Kidney epithelial cell (primary cell): ENCODE results near the gene TWNK. TPM values are rescaled to one million over a fixed set of nuclear protein-coding genes. Genes with fewer than 3 reads are reported as not detected.

Source experiments
- DNase-seq: peaks from one replicate; pipeline ENCODE4 v3.0.0-alpha.2; 2010; ENCODE audit warnings: low read depth
- H3K27me3 ChIP-seq: 2 replicates; pipeline ENCODE4 v1.6.0; 2011; ENCODE audit warnings: low read length; ENCODE audit not compliant: control insufficient read depth, insufficient read depth
- H3K36me3 ChIP-seq: 2 replicates; pipeline ENCODE4 v1.5.1; 2011; ENCODE audit warnings: low read length; ENCODE audit not compliant: control insufficient read depth, insufficient read depth
- H3K4me3 ChIP-seq: 2 replicates; pipeline ENCODE4 v1.5.1; 2011; ENCODE audit warnings: low read depth, mild to moderate bottlenecking, control low read depth, low read length
- total RNA-seq: library from RNA; depleted of rRNA; stranded (reverse); fragments of >200 nt; gene quantifications from 2 replicates; pipeline ENCODE4 v1.2.3, GENCODE V29; 2015
- TF ChIP-seq, protein P1 (sequence below): IDR thresholded peaks from 2 replicates; pipeline ENCODE4 v1.5.1; 2011; ENCODE audit warnings: mild to moderate bottlenecking, moderate library complexity, low read length, control low read depth, inconsistent platforms; ENCODE audit not compliant: insufficient read depth, poor library complexity, severe bottlenecking

The TWNK gene
- total RNA-seq, 1 donor from 2014 or later = 14.1 TPM

DNA sequence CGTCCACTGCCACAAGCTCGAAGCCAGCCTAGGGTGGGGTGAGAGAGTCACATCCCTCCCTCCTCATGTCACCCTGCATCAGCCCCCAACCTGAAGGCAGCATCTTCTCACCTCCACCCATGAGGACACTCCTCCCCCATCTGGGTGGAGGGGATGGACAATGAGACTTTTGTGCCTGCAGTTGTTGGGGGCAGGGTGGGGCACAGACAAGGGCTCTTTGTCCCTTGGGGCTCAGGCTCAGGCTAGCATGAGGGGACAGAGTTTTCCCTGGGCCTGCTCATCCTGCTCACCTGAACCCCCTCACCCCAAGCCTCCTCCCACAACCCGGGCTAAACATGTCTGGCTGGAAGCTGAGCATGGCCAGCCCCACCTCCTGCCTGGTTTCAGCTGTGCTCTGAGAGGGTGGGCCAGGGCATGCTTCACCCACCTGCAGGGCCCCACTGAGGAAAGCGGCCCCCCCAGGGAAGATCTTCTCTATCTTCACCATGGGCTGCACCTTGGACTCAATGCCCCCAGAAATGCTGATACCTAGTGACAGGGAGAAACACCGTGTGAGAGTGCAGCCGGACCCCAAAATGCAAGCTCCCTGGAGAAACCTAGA lies 21.6 kb downstream of the TWNK start:
- no peak for DNase-seq
- H3K4me3 ChIP-seq = no peak overlapping the region
- TF ChIP-seq, protein P1, sequence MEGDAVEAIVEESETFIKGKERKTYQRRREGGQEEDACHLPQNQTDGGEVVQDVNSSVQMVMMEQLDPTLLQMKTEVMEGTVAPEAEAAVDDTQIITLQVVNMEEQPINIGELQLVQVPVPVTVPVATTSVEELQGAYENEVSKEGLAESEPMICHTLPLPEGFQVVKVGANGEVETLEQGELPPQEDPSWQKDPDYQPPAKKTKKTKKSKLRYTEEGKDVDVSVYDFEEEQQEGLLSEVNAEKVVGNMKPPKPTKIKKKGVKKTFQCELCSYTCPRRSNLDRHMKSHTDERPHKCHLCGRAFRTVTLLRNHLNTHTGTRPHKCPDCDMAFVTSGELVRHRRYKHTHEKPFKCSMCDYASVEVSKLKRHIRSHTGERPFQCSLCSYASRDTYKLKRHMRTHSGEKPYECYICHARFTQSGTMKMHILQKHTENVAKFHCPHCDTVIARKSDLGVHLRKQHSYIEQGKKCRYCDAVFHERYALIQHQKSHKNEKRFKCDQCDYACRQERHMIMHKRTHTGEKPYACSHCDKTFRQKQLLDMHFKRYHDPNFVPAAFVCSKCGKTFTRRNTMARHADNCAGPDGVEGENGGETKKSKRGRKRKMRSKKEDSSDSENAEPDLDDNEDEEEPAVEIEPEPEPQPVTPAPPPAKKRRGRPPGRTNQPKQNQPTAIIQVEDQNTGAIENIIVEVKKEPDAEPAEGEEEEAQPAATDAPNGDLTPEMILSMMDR = no peak
- peaks cover 3% of the 10 kb centered on the region for H3K36me3 ChIP-seq
- H3K27me3 ChIP-seq = no peaks in the 10 kb centered on the region

DNA sequence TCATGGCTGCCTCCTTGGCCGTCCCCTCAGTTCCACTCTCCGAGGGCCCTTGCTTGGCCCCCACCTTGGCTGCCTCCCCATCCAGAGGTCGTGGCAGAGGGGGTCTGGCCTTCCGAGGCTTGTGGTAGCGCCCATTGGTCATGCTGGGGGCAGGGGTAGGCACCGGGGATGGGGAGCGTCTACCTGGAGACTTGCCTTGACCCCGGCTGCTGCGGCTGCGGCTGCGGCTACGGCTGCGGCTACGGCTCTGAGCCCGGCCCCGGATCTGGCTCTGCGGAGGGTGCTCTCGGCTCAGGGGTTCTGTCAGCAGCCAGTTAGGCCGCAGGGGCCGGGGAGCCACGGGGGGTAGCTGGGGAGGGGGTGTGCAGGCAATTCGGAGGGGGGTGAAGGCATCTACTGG lies 23.0 kb downstream of the TWNK start:
- no peak overlapping the region for H3K4me3 ChIP-seq
- no peaks in the 10 kb centered on the region for H3K27me3 ChIP-seq
- DNase-seq = no peak
- H3K36me3 ChIP-seq = peaks cover 3% of the 10 kb centered on the region
- TF ChIP-seq, protein P1 = no peak

DNA sequence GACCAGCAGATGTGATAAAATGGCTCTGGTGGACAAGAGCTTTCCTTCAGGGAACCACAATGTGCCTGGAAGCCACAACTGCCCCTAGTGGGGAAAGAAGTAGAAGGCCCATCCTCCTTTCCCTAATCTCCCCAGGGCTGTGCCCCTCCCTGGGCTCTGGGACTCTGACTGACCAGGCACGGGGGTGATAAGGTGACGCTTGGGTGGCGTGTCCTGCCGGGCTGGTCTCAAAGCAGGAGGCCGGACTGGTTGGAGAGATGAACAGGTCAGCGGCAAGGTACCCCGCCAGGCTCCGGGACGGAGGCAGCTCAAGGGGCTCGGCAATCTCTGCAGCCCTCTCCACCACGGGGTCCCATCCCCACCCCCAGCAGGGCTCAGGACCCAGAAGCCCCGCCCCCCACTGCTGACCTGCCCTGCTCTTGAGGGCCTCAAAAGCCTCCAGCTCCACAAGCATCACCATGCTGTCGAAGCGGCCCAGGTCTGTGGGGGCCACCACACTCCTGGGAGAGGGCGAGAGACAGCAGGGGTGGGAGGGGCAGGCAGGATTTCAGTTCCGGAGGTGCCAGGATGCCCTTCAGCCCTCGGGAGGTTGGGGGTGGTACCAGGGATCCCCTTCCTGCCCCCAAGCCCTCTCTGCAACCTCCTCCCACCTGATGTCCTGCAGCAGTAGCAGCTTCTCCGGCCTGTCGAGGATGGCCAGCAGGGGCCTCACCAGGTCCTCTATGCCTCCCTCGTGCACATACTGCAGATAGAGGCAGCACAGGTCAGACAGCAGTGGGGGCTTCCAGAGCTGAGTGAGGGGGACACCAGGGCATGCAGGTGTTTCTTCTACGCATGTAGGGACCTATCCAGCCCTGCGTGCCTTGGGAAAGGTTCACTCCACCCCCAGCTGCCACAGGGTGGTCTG lies 24.4 kb downstream of the TWNK start:
- Histone ChIP-seq H3K36me3 (no peaks in the 10 kb centered on the region), H3K4me3 (no peak overlapping the region), H3K27me3 (peaks cover 1% of the 10 kb centered on the region)
- TF ChIP-seq, protein P1 = peak; percentile 54
- DNase-seq = no peak

DNA sequence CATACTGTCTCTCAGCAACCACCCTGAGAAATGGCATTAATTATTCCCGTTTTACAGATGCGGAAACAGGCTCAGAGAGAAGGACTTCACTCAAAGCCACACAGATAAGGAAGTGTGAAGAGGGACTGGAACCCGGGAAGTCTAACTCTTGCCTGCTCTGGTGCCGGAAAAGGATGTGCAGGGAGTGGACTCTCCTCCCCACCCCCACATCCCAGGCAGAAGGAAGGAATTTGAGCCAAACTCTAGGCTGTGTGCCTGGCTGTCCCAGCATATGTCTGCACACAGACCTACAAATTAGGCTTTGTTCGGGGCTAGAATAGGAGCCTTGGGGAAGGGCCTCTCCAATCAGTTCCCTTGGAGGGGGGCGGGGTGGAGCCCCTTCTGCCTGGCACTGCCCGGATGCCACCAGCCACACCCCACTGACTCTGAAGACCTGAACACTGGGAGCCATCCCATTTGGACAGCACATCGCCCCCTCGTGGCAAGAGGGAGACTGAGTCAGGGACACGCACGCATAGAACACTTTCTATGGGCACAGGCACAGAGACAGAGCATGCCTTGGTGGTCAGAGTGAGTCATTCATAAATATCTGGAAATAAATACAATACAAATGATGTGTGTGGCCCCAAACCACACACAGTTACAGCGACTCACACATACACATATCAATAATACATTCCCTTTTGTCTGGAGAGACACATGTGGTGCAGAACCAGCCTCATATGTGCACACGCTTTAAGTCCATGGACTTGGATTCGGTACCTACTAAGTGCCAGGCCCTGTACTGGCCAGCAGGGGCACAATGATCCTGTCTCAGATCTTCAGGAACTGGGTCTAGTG lies 25.4 kb downstream of the TWNK start:
- no peaks in the 10 kb centered on the region for H3K36me3 ChIP-seq
- no peak overlapping the region for H3K4me3 ChIP-seq
- DNase-seq = no peak
- TF ChIP-seq, protein P1 = no peak
- peaks cover 4% of the 10 kb centered on the region for H3K27me3 ChIP-seq

DNA sequence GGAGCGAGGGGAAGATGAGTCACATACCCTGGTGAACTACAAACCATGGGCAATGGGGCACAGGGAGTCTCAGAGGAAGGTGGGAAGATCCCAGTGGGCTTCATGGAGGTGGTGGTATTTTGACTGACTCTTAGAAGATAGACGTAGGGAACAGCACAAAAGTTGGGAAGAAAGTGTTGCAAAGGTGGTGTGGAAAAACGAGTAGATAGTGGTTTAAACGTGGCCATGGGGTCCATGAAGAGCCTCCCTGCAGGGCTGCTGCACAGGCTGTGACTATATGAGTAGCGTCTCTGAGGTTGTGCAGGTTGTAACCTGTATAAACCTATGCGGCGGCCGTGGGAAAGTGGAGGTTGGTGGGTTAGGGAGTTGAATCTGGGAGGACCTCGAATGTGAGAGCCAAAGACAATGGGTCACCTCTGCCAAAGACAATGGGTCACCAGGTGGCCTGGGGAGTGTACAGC lies 26.1 kb downstream of the TWNK start:
- TF ChIP-seq, protein P1 = no peak
- Histone ChIP-seq H3K4me3 (no peak overlapping the region), H3K27me3 (peaks cover 9% of the 10 kb centered on the region)

More for the DNA sequence above, 26.1 kb downstream of the TWNK start:
- no peaks in the 10 kb centered on the region for H3K36me3 ChIP-seq
- DNase-seq = no peak
